Pulmonary artery endothelial cell (primary cell): ENCODE measurements around the gene GULP1. TPM values are rescaled to one million over a fixed set of nuclear protein-coding genes. Genes with fewer than 3 reads are reported as not detected.

Experiments
- DNase-seq: peaks from one replicate; pipeline ENCODE4 v3.0.0-alpha.2; 2011; ENCODE audit warnings: low read depth, low spot score
- total RNA-seq: library from RNA; depleted of rRNA; stranded (reverse); fragments of >200 nt; gene quantifications from 2 replicates; pipeline ENCODE4 v1.2.3, GENCODE V29; 2014

Gene GULP1
- total RNA-seq, 1 donor from 2014 or later, result 29.9 TPM

GRCh38 chr2:188322569-188323551 lies 31.2 kb downstream of the GULP1 start:
- DNase-seq, result no peak

GRCh38 chr2:188324067-188324466 lies 32.4 kb downstream of the GULP1 start:
- no peak for DNase-seq

- DNase-seq, result no peak
These were observed 34.6 kb downstream of the GULP1 start for GRCh38 chr2:188326290-188326668.

- DNase-seq, result no peak
These were observed 35.1 kb downstream of the GULP1 start for GRCh38 chr2:188326669-188327301.

GRCh38 chr2:188327518-188328213 lies 36.0 kb downstream of the GULP1 start:
- DNase-seq, result no peak

DNA sequence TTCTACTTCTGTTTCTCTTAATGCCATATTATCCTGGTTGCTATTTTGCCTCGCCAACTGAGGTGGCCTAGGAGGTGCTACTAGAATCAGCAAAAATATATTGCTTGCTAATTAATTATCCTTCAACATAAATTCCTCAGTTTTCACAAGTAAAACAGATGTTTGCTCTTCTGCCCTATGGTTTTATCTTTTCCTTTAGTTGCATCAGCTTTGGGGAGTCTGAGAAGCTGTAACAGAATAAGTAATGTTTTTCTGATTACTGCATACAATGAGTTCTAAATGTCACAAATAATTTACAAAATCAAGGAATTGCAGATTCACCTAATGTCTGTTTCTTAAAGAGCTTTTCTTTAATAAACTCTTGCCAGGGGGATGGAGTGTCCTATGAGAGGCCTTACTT lies 36.7 kb downstream of the GULP1 start:
- no peak for DNase-seq

GRCh38 chr2:188330316-188331053 lies 38.8 kb downstream of the GULP1 start:
- no peak for DNase-seq

GRCh38 chr2:188332619-188333018 lies 40.9 kb downstream of the GULP1 start:
- no peak for DNase-seq

DNA sequence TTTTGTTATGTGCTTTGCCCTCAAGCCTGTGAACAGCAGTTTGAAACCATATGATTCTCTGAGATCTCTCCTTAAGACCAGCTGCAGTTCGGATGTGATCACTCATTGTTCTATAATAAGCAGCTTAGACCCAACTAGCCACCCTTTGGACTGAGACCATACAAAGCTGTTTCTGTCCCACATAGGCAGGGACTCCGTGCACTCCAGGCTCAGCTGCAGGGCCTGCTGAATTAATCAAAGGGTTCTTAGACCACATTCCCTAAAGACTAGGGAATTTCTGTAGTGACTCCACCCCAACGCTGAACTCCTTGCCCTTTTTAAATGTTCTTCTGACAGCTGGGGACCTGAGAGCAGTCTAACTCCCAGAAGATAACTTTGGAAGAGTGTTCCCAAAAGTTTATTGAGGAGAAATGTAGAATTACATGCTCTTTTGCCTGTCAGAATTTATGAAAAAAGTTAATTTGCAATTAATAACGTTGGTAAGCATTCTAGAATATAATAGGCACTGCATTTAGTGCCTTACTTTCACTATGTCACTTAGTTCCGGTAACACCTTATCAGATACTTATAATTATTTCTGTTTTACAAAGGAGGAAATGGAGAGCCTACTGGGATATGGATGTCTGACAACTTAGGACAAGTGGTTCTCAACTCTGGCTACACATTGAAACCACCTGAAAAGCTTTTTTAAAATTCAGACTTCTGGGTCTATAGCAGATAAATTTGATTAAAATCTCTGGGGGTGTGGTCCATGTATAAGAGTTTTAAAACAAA lies 42.3 kb downstream of the GULP1 start:
- DNase-seq, result no peak

DNA sequence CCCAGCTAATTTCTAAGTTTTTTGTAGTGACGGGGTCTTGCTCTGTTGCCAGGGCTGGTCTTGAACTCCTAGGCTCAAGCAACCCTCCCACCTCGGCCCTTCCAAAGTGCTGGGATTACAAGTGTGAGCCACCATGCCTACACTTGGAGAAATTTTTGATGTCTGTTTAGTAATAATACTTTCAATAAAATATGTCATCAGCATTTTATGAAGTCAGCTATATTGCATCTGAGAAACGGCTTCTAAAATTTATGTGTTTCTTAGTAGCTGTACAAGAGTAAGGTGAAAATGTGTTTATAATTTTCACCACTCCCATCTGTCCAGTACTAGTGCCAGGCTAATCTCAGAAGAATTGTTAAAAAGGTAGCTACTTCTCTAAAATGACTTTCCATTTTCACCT lies 46.8 kb downstream of the GULP1 start:
- no peak for DNase-seq

GRCh38 chr2:188340257-188340656 lies 48.6 kb downstream of the GULP1 start:
- no peak for DNase-seq

- no peak for DNase-seq
These were observed 53.3 kb downstream of the GULP1 start for GRCh38 chr2:188345020-188345419.

- no peak for DNase-seq
These were observed 53.8 kb downstream of the GULP1 start for GRCh38 chr2:188345426-188345825.

- DNase-seq, result no peak
These were observed 54.3 kb downstream of the GULP1 start for GRCh38 chr2:188345831-188346458.

DNA sequence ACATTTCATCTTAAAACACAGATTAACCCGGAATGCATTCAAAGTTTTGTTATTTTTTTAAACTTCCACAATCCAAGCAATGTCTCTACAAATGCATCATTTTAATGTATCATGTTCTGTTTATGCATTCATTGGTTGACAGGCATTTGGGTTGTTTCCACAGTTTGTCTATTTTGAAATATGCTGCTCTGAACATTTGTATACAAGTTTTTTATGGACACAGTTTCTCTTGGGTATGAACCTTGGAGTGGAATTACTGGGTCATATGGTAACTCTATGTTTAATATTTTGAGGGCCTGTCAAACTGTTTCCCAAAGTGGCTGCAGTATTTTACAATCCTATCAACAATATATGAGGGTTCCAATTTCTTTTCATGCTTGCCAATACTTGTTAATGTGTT lies 57.3 kb downstream of the GULP1 start:
- DNase-seq, result no peak

DNA sequence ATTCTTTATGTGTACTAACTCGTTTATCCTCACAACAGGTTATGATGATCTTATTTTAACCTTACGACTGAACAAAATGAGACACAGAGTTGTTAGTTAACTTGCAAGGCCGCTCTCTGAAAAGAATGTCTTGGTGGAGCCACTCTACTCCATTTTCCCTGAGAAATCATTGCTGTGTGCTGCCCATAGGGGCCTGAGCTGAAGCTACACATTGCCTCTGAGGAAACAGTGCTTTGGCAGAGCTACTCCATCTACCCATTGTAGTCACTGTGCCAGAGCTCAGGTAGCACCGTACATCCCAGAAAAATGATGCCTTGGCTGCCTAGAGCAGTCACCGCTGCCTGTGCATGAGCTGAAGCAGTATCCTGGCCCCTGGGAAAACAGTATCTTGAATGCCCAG lies 61.6 kb downstream of the GULP1 start:
- DNase-seq, result no peak

DNA sequence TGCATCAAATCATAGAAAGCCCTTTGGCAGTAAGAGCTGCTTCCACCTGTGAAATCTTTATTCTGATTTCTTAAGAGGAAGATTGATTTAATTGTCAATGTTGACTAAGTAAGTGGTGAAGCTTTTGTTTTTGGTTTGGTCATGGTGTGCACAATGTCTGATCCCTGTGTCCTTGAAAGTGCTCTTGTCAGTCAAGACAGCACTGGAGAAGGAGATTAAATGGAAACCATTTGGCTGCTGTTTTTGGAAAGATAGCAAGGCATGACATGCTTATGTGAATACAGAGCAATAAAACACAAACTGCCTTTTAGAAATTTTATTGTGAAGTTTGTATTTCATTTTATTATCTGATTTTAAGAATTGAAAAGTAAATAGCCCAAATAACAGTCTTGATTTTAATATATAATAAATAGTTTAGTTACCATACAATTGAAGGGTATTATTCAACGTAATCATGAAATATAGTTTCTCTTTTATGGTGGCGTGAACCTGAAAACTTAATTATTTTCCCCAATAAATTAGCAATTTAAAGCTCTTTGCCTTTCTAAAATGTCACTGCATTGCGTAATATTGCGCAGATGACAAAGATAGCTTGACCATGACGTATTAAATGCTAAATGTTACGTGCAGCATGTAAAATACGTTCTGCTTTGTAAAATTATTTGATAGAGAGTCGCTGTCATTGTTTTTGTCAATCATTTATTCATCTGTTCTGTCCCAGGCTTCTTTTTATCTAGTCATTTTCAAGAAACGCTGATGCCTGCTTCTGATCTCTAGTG lies 69.0 kb downstream of the GULP1 start:
- no peak for DNase-seq

- DNase-seq, result no peak
These were observed 72.5 kb downstream of the GULP1 start for GRCh38 chr2:188364033-188364630.

- DNase-seq, result no peak
These were observed 73.5 kb downstream of the GULP1 start for GRCh38 chr2:188365058-188365641.
